Esophagus (tissue), 2 donors: ENCODE data around the gene RHOT1. TPM values are rescaled to one million over a fixed set of nuclear protein-coding genes. Genes with fewer than 3 reads are reported as not detected.
"Not testable (repeated sequence)": the region's sequence is repeated elsewhere in the genome, so short reads cannot be mapped to it uniquely, and the experiment has no call there.

Experiments used
- H3K27ac ChIP-seq, 2 donors: one replicate each; pipeline ENCODE4 v1.5.1; 2013; ENCODE audit warnings: low read depth in 2 of 2, mild to moderate bottlenecking in 2 of 2, inconsistent platforms in 1 of 2, low read length in 1 of 2, moderate library complexity in 1 of 2
- H3K27me3 ChIP-seq, 2 donors: one replicate each; pipeline ENCODE4 v1.6.1; 2013; ENCODE audit warnings: low read length in 2 of 2, control low read depth in 1 of 2, mild to moderate bottlenecking in 1 of 2; ENCODE audit not compliant: insufficient read depth in 2 of 2, control insufficient read depth in 1 of 2
- H3K36me3 ChIP-seq, 2 donors: one replicate each; pipeline ENCODE4 v1.6.1; 2013; ENCODE audit warnings: low read length in 1 of 2; ENCODE audit not compliant: control insufficient read depth in 2 of 2, insufficient read depth in 2 of 2
- H3K4me1 ChIP-seq, 2 donors: one replicate each; pipeline ENCODE4 v1.6.1; 2013; ENCODE audit warnings: low read length in 1 of 2; ENCODE audit not compliant: control insufficient read depth in 2 of 2, insufficient read depth in 2 of 2
- H3K4me3 ChIP-seq, 2 donors: one replicate each; pipeline ENCODE4 v1.5.1; 2013; ENCODE audit warnings: low read length in 2 of 2, mild to moderate bottlenecking in 2 of 2, low read depth in 1 of 2, moderate library complexity in 1 of 2
- H3K9me3 ChIP-seq, 2 donors: one replicate each; pipeline ENCODE4 v1.6.1; 2013; ENCODE audit warnings: mild to moderate bottlenecking in 2 of 2, low read depth in 1 of 2, low read length in 1 of 2, moderate library complexity in 1 of 2; ENCODE audit not compliant: control insufficient read depth in 2 of 2, insufficient read depth in 1 of 2
- WGBS, 2 donors: extraction: QIAGEN DNeasy Blood & Tissue Kit; methylation state at CpG; one replicate each; pipeline ENCODE4 v1.1.7; 2013; 5-methylcytosine and 5-hydroxymethylcytosine counted together
- polyA plus RNA-seq, 2 donors: library from polyadenylated mRNA; stranded (reverse); fragments of 200-250 nt; gene quantifications; one replicate each; pipeline ENCODE4 v1.2.3, GENCODE V29; 2013
- donor health status: healthy with polysubstance abuse.
- donor health status: Bipolar disorder and iron deficiency.

RHOT1 gene
- polyA plus RNA-seq, 2 donors, result 17.7 to 38.3 TPM

DNA sequence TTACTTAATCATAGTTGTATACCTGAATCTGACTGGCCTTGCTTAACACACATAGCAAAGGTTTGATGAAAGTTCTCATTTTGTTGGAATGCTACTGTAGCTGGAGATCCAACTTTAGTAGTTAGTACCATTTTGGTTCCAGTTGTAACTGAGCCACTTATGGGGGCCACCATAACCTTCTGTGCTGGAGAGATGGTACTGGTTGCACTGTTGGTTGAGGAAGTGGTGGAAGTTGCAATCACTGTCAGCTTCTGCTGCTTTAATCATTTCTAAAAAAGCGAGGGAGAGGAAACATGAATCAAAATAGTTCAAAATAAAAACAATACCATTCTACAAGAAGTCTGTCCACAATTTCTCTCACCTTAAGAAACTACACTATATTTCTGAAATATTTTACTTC is 35.1 kb upstream of the RHOT1 start:
- H3K4me1 ChIP-seq, H3K27ac ChIP-seq, H3K27me3 ChIP-seq, H3K9me3 ChIP-seq, H3K4me3 ChIP-seq, H3K36me3 ChIP-seq: not testable (repeated sequence)
- WGBS, 2 donors, result 77 to 78% methylated on average over 1 of the region's 1 CpG

DNA sequence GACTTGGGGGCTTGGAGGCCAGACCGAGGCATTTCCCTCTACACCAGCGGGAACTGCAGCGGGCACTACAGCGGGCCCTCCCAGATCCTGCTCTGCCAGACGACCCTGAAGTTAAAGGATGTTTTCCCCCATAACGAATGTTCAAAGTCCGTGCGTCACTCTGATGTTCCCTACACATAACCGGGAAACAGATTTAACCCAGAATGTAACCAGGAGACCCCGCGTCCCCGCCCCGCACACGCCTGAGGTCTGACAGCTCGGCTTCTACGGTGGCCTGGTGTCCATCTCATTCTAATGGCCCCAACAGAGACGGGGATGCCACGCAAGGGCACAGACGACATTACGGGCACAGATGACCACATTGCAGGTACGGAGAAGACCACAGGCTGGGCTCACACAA is 31.7 kb upstream of the RHOT1 start:
- peaks cover 7 to 9% of the 10 kb centered on the region in 2 donors for H3K4me1 ChIP-seq
- 91 to 92% methylated on average over 21 of the region's 21 CpGs for WGBS, 2 donors
- H3K4me3 ChIP-seq, result no peak overlapping the region
- no peaks in the 10 kb centered on the region for H3K9me3 ChIP-seq
- no peak overlapping the region for H3K27ac ChIP-seq
- no peaks in the 10 kb centered on the region for H3K36me3 ChIP-seq
- no peaks in the 10 kb centered on the region for H3K27me3 ChIP-seq

DNA sequence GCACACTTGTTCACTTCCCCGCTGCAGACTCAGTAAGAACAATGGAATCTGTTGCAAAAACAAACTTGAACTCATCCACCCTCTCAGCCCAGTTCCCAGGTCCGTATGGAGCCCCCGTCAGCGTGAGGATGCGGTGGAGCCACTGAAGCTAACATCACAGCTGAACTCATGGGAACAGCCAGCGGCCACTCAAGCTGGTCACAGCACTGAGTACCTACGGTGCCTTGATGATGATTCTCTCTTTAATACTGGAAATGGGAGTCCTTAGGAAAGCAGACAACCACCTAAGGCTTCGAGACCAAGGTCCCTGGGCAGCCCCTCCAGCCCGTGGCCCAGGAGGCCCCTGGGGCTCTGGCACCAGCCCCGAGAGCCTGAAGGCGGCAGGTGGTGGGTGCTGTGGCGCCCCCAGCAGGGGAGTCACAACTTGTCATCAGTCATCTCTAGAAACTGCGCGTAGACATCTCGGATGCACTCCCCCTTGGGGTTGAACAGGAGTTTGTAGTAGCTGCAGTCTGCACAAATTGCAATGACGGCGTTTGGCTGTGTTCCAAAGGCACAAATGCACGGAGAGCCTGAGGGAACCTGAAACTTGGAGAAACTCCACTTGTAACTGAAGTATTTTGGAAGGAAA is 31.0 kb upstream of the RHOT1 start:
- Histone ChIP-seq H3K4me3 (no peak overlapping the region), H3K4me1 (peaks cover 7 to 11% of the 10 kb centered on the region in 2 donors), H3K27me3 (no peaks in the 10 kb centered on the region), H3K27ac (no peak overlapping the region), H3K9me3 (no peaks in the 10 kb centered on the region), H3K36me3 (no peaks in the 10 kb centered on the region)
- 34 to 37% methylated on average over 18 of the region's 18 CpGs for WGBS, 2 donors

DNA sequence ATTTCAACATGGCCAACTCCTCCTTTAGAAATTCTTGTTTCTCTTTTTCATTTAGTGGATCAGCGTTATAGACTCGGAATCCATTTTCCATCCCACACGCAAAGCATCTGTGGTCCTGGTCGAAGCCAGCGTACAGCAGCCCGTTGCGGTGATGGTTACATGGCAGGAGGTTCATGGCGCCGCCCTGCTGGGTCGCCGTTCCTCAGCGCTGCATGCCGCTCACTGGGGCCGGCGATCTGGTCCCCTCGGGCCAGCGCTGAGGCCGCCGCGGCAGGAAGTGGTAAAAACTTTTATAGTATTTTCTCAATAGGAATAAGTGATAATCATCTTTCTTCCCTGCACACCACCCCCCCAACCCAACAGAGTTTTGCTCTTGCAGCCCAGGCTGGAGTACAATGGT is 29.9 kb upstream of the RHOT1 start:
- Histone ChIP-seq H3K9me3 (no peaks in the 10 kb centered on the region), H3K36me3 (no peaks in the 10 kb centered on the region), H3K27me3 (no peaks in the 10 kb centered on the region), H3K27ac (no peak overlapping the region), H3K4me1 (peaks cover 7 to 11% of the 10 kb centered on the region in 2 donors), H3K4me3 (no peak overlapping the region)
- 96 to 98% methylated on average over 20 of the region's 20 CpGs for WGBS, 2 donors

DNA sequence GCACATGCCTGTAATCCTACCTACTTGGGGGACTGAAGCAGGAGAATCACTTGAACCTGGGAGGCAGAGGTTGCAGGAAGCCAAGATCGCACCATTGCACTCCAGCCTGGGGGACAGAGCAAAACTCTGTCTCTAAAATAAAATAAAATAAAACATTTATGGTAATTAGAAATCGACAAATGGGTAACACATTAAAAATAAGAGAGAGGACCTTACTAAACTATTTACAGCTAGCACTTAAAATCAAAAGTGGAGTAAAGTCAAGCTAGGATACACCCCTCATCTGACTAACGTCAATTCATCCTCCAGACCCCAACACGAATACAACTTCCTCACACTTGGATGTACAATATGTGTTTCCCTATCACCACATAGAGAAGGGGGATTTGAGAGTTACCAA is 27.8 kb upstream of the RHOT1 start:
- Histone ChIP-seq H3K36me3 (no peaks in the 10 kb centered on the region), H3K4me3 (no peak overlapping the region), H3K4me1 (peaks cover 7 to 11% of the 10 kb centered on the region in 2 donors), H3K9me3 (no peaks in the 10 kb centered on the region), H3K27ac (no peak overlapping the region), H3K27me3 (no peaks in the 10 kb centered on the region)
- 71 to 77% methylated on average over 4 of the region's 4 CpGs for WGBS, 2 donors

DNA sequence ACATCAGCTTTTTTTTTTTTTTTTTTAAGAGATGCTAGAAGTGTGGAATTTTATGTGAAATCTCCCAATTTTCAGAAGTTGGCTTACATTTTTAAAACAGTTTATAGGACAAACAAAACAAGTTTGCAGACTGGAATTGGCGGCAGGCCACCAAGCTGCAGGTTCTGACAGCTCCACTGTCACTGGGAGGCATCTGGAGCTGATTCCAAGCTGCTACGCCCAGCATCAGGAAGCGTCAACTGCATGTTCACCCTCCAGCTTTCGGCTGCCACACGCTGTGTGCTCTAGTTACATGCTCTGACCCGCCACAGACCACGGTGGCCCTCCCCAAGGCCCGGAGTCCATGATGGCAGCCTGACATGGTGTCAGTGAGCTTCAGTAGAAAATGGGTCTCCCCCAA is 26.8 kb upstream of the RHOT1 start:
- H3K9me3 ChIP-seq, H3K27me3 ChIP-seq, H3K4me3 ChIP-seq, H3K36me3 ChIP-seq: not testable (repeated sequence)
- Histone ChIP-seq H3K27ac (peak overlapping the region; percentile 15 to 24), H3K4me1 (peaks cover 7 to 11% of the 10 kb centered on the region in 2 donors)
- 46 to 66% methylated on average over 8 of the region's 8 CpGs for WGBS, 2 donors

DNA sequence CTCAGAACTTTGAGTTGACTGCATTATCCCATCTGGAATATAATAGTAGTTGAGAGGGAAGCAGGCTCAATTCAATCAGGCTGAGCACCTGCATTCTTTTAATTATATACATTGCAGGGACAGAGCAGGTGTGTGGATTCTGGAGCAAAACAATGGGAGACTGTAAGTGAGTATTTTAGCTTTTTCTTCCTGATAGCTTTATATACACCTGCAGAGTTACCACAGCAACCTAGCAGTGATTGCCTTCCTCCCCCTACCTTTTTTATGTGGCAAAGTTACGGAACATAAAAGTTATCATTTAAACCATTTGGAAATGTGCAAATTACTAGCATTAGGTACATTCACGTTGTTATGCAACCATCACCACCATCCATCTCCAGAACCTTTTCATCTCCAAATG is 25.4 kb upstream of the RHOT1 start:
- Histone ChIP-seq H3K4me1 (peaks cover under 1 to 6% of the 10 kb centered on the region in 2 donors), H3K9me3 (no peaks in the 10 kb centered on the region), H3K27ac (no peak overlapping the region), H3K36me3 (no peaks in the 10 kb centered on the region), H3K4me3 (no peak overlapping the region), H3K27me3 (no peaks in the 10 kb centered on the region)
- WGBS, 2 donors, result 62 to 85% methylated on average over 2 of the region's 2 CpGs

DNA sequence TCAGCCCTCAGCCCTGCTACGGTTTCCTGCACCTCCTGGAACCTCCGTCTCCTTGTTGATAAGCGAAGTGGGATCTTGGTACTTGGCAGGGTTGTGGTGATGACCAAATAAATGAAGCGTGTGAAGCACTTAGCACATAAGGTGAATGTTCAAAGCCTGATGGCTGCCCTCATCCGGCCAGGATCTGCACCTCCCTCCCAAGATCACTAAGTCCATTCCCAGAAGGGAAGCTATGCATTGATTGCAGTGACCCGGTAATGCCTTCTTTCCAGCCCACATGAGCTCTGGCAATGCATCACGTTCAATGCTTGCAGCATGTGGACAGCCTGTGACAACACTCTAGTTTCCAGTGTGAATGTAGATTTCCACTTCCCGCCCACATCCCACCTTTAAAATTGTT is 24.9 kb upstream of the RHOT1 start:
- no peak overlapping the region for H3K4me3 ChIP-seq
- no peaks in the 10 kb centered on the region for H3K9me3 ChIP-seq
- no peaks in the 10 kb centered on the region for H3K27me3 ChIP-seq
- 66 to 78% methylated on average over 8 of the region's 8 CpGs for WGBS, 2 donors
- H3K36me3 ChIP-seq, result no peaks in the 10 kb centered on the region
- H3K27ac ChIP-seq, result no peak overlapping the region
- peaks cover 0 to 6% of the 10 kb centered on the region in 2 donors for H3K4me1 ChIP-seq

DNA sequence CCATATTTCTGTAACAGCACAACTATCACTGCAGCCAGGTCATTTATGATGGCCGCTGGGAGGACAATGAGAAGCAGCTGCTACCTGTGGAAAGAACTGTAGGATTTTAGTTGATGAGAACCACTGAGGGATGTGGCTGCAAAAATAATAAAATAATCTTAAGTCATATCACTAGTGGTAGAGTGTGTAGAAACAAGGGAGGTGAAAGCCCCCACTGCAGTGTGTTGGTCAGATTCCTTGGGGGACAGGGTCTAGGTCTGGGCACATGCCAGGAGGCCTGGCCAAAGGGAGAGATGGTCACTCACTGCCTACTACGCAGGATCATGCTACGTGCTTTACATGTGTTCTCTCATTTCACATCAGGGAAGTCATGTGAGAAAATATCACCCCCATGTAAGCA is 24.2 kb upstream of the RHOT1 start:
- 92 to 96% methylated on average over 3 of the region's 3 CpGs for WGBS, 2 donors
- not testable (repeated sequence) for H3K36me3 ChIP-seq, H3K4me3 ChIP-seq, H3K27ac ChIP-seq, H3K9me3 ChIP-seq, H3K4me1 ChIP-seq, H3K27me3 ChIP-seq

DNA sequence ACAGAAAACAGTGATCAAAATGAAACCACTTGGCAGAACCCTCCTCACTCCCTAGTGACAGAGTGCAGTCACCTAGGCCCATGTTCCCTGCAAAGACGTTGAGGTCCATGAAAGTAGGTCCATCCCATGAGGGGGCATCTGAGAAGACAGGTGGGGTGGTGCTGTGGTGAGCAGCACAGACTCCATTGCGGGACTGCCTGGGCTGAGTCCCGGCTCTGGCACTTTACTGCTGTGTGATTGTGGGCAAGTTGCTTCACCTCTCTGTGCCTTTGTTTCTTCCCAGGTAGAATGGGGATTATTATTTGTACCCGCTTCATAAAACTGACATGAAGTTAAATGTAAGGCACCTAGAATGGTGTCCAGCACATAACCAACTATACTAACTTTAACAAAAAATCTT is 23.5 kb upstream of the RHOT1 start:
- H3K4me1 ChIP-seq, result peaks cover 0 to 6% of the 10 kb centered on the region in 2 donors
- no peak overlapping the region for H3K27ac ChIP-seq
- 86% methylated on average over 4 of the region's 4 CpGs for WGBS, 2 donors

More for the DNA sequence above, 23.5 kb upstream of the RHOT1 start:
- Histone ChIP-seq H3K4me3 (no peak overlapping the region), H3K36me3 (no peaks in the 10 kb centered on the region), H3K27me3 (no peaks in the 10 kb centered on the region), H3K9me3 (no peaks in the 10 kb centered on the region)
